Dermis blood vessel endothelial cell (primary cell): ENCODE results near the gene CX3CL1. TPM values are rescaled to one million over a fixed set of nuclear protein-coding genes. Genes with fewer than 3 reads are reported as not detected.

ENCODE experiments used
- DNase-seq: peaks from one replicate; pipeline ENCODE4 v3.0.0; 2010
- total RNA-seq: library from RNA; depleted of rRNA; stranded (reverse); fragments of >200 nt; gene quantifications from 2 replicates; pipeline ENCODE4 v1.2.3, GENCODE V29; 2014

Gene CX3CL1
- total RNA-seq, 1 donor from 2014 or later = 31.7 TPM

DNA sequence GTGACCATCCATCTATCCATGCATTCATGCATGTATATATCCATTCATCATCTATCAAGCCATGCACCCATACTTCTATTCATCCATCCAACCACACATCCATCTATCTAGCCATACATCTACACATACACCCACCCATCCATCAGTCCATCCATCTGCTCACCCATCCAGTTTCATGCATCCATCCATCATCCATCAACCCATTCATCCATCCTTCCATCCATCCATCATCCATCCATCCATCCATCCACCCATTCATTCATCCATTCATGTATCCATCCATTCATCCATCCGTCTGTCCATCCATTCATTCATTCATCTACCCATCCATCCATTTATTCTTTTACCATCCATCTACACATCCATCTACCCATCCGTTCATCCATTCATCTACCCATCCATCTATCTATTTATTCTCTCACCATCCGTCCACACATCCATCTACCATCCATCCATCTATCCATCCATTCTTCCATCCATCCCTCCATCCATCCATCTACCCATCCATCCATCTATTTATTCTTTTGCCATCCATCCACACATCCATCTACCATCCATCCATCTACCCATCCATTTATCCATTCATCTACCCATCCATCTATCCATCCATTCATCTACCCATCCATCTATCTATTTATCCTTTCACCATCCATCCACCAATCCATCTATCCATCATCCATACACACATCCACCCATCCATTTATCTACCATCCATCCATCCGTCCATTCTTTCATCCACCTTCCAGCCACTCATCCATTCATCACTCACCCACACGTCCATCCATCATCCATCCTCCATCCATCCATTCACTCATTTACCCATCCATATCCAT is 35.4 kb downstream of the CX3CL1 start:
- DNase-seq = no peak

DNA sequence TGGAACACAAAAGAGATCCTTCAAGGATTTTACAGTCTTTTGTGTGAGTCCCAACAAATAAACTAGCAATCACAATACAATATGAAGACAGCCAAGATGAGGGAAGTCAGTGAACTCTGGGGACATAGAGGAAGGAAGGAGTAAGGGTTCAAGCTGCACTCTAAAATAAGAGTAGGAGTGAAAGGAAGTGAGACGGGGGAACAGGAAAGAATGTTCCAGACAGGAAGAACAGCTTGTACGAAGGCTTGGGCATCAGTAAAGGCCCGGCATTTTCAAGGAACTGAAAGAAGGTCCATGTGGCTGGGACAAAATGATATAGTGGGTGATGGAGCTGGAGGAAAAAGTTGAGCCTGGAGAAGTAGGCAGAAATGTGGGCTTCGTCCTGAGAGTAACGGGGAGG is 36.8 kb downstream of the CX3CL1 start:
- DNase-seq = peak; percentile 51

DNA sequence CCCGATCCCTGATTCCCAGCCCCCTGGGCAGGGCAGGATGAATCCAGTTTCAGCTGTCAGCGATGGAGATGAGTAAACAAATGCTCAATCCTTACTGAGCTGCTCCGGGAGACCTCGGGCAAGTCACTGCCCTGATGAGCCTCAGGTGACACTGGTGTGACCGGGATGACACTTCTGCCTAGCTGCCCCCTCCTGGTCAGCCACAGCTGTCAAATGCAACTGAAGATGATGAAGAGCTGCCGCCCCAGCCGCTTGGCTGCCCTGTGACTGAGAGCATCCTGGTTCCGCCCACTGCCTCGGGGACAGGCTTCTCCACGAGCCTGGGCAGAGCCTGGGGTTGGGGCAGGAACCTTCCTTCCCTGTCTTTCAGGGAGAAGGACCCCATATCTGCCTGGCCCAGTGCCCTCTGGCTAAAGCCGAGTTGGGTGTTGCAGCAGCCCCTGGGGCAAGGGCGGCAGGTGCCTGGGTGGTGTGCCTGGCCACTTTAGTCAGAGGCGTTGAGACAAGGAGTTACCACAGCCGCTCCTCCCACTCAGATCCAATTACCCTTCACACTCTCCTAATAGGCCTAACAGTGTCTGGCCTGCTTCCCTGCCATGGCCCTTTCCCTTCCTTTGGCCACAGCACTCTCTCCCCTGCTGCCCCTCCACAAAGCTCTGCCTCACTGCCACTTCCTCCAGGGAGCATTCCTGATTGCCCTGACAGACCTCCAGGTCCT is 37.7 kb downstream of the CX3CL1 start:
- DNase-seq = no peak

DNA sequence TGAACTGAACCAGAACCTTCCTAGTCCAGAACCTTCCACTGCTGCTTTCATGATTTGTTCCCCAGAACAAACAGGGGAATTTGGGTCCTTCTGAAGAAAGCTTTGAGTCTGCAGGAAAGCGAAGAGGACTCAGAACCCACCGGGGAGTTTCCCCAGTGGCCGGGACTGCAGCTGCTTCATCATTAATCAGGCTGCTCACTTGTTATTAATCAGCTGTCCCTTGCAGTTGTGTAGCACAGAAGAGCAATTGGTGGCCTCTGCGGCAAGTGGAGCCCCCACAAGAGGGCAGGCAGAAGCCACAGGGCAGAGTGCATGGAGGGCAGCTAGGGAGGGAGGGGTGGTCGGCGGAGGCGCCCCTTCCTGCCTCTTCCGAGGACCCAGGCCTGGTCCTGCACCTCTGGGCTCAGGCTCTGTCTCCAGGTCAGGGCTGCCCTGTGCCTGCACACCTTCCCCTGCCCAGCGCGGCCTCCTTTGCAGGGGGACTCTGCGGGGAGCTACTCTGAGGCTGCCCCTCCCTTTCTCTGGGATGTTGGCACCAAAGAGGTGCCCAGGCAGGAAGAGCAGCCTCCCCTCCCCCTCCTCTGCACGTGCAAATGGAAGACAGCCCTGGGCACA is 39.2 kb downstream of the CX3CL1 start:
- no peak for DNase-seq

DNA sequence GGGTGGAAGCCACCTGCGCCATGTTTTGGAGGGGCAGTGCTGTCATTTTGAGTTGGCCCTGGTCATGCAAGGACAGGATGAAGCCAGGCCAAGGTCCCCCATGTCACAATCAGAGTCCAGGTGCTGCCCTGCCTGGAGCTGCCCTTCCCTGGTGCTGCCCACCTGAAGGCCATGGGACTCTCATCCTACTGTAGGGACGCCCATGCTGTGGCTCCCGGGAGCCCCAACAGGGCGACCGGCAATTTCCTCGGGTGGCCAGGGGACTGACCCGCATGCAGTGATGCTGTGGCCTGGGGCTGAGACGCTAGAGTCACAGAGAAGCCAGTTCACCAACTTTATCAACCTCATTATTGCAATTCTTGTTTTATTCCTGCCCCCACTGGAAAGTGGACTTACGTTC is 40.3 kb downstream of the CX3CL1 start:
- no peak for DNase-seq

DNA sequence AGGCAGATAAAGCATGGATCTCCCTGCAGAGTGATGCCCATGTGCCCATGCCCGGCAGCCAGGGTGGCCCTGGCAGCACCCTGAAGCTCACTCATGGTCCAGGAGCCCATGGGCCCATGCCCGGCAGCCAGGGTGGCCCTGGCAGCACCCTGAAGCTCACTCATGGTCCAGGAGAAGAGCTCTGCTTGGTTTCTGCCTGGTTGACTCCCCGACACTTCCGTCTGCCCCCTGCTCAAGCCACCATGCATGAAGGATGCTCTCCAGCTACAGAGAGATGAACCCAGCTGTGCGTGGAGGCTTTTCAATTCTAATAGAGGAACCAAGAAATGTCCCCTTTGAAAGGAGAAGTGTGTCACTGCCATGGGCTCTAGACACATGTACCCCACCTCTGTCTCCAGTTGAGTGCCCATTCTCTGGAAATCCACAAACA is 41.0 kb downstream of the CX3CL1 start:
- DNase-seq = no peak

DNA sequence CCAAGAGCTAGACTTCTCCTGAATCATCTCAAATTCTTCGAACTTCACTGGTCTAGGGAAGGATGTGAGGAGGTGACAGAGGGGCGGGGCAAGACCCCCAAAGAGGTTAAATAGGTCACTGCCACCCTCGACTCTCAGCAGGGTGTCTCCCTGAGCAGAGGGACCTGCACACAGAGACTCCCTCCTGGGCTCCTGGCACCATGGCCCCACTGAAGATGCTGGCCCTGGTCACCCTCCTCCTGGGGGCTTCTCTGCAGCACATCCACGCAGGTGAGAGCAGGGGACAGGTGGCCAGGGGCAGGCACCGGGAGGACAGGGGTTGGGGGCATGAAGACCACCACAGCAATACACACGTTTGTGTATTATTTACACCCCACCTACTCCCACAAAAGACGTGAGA is 41.4 kb downstream of the CX3CL1 start:
- DNase-seq = no peak

DNA sequence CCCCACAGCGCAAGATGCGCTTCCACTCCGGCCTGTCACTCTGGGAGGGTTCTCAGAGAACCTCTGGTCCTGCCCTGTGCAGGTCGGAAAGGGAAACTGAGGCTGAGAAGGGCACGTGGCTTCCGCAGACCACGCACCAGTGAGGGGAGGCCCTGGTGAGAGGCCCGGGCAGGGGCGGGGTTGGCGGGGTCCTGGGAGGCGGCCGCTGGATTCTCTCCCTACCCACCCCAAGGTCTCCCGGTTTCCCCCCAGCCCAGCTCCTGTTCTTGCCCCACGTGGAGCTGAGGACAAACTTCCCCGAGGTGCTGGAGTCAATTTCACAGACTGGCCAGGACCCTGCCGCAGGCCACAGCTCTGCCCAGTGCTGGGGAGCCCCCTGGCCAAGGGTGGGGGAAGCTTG is 43.8 kb downstream of the CX3CL1 start:
- DNase-seq = no peak

DNA sequence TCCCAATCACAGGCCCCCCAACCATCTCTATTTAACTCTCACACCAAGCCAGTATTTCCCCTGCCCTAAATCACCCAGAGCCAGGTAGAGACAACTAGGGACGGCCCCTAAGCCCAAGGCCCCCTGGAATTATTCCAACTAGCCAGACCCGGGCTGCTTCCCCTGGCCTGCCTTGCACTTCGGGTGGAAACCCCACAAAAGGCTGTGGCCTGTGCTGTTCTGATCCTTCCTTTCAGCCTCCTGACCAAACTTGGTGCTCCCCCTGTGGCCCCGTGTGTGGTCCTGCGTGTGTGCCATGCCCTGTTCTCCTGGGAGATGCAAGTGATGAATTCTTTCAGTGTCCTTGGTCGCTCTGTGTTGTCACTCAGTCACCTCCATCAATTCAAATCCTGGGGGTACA is 47.2 kb downstream of the CX3CL1 start:
- DNase-seq = no peak

DNA sequence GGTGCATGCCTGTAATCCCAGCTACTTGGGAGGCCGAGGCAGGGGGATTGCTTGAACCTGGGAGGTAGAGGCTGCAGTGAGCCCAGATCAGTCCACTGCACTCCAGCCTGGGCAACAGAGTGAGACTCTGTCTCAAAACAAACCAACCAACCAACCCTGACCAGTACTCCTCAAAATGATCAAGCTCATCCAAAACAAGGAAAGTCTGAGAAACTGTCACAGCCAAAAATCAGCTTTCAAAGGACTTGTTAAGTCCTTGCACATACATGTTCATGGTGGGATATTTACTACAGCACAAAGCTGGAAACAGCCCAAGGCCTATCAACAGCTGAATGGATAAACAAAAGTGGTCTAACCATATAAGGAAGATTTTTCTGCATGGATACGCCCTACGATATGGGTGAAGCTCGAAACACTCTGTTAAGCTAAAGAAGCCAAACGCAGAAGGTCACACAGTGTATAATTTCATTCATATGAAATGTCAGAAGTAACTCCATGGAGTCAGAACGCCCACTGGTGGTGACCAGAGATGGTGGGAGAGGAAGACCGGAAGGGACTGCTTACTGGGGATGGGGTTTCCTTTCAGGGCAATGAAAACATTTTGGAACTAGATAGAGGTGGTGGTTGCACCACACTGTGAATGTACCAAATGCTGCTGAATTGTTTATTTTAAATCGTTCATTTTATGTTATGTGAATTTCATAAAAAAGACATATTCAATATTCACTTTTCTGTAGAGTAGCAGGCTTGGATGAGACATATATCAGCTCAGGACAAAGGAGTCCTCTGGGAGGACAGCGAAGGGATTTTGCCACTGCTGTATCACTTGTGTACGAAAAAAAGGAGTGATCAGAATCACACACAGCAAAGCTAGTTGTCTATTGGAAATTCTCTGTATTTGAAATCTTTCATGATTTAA is 50.0 kb downstream of the CX3CL1 start:
- peak; percentile 78 for DNase-seq

DNA sequence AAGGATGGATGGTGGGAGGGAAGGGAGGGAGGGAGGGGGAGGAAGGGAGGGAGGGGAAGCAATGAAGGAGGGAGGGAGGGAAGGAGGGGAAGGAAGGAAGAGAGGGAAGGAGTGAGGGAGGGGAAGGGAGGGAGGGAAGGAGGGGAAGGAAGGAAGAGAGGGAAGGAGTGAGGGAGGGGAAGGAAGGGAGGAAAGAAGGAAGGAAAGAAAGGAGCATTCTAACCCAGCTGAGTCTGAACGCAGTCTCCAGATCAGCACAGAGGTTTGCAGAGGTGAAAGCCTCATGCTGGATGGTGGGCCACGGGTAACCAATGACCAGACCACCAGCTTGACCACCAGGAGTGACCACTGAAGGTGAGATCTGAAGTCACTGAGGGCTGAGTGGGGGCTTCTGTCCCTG is 50.9 kb downstream of the CX3CL1 start:
- no peak for DNase-seq

DNA sequence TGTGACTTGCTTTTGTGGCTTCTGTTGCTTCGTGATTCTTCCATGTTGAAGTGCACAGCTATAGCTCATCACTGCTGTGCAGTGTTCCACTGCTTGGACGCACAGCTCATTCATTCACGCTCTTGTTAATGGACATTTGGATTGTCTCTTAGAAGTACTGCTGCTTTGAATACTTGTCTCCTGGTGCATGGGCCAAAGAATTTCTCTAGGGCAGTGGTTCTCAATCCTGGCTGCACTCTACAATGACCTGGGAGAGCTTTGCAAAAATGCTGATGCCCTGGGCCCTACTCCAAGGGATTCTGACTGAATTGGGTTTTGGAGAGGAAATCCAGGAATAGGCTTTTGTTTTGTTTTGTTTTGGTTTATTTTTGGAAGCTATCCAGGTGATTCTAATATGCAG is 52.3 kb downstream of the CX3CL1 start:
- DNase-seq = no peak

DNA sequence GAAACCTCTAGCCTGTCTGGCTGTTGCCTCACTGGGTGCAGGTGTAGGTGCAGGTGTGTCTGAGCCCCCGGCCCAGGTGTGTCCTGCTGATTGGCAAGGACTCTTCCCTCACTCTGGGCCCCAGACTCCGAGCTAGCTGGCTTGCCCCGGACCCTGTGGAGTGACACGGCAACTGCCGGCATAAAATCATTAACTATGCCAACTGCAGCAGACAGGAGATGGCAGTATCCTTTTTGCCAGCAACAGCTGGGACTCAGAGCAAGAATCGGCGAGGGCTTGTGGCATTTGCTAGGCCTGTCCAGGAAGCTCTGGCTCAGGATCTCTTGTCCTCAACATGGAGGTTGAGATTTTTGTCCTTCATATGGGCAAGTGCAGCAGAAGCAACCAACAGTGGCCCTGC is 54.1 kb downstream of the CX3CL1 start:
- DNase-seq = no peak

DNA sequence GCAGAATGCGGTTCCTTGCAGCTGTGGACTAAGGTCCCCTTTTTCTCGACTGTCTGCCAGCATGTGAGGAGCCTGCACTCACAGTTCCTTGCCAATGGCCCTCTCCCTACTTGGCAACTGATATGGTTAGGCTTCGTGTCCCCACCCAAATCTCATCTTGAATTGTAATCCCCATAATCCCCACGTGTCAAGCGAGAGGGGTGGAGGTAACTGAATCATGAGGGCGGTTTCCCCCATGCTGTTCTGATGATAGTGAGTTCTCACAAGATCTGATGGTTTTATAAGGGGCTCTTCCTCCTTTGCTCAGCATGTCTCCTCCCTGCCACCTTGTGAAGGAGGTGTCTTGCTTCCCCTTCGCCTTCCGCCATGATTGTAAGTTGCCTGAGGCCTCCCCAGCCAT is 55.0 kb downstream of the CX3CL1 start:
- no peak for DNase-seq

DNA sequence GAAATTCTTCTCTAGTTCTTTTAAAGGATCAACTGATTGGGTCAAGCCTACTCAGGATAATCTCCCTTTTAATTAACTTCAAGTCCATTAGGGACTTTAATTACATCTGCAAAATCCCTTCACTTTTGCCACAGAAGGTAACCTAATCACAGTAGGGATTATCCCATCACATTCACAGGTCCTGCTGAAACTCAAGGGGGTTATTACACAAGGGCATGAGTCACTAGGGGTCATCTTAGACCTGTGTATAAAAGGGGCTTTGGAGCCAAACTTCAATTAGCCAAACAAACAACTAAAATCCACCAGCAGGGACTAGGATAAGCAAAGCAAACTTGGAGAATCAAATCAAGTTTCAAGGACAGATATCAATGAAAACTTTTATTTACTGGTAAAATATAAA is 55.5 kb downstream of the CX3CL1 start:
- no peak for DNase-seq

DNA sequence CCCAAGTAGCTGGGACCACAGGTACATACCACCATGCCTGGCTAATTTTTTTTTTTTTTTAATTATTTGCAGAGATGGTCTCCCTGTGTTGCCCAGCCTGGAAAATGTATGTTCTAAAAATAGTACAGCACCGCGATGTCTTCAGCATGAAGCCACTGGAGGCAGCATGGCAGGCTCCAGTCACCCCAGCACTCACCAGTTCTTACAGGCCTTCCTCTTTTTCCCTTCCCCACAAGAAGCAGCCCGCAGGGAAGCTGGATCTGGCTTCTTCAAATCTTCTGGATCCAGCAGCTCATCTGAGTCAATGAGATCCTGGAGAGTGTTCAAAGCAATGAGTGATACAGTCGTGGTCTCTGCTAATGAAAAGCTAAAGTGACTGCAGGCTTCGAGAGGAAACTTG is 58.7 kb downstream of the CX3CL1 start:
- no peak for DNase-seq

DNA sequence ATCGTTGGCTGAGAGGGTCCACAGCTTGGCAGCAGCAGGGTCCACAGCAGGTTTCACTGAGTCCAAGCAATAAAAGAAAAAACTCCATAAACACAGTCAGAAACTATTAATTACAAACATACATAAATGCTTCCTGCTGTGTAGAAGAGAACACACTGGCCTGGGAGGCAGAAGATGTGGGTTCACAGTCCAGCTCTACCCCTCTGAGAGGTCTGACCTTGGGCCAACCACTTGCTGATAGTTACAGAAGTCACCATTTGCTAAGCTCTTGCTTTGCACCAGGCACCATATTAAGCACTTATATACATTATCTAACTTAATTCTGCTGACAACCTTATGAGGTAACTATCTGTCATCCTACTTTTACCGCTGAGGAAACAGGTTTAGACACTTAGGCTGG is 60.2 kb downstream of the CX3CL1 start:
- DNase-seq = no peak

DNA sequence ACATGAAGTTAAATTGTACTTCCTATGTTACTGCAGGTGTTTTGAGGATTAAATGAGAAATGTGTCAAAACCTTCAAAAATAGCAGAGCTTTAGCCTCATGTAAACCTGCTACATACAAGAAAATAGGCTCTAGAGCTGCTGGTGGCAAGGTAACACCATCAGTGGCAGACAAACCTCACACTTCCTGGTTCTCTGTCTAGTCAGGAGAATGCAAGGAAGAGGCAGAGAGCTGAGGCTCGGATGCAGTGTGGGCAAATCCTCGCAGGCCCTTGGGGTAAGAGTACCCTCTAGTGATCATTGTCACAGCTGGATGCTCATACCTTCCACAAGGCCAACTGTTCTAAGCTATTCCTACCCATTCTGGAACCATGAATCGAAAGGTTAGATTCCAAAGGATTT is 60.7 kb downstream of the CX3CL1 start:
- DNase-seq = no peak

DNA sequence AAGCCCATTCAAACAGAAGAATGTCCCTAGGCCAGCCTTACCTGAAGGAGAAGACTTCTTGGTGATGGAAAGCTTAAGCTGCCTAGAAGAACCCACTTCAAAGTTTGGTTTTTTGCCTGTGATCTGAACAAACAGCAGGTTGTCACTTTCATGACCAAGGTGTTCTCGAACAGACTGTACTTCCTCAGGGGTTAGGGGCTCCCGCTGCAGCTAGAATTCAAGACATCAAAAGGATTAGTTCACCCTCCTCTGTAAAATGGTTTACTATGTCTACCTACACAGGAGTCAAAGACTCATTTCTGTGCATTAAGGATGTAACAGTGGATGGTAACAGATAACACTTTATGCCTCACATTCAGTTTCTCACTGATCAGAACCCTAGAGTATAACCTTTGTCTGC is 61.7 kb downstream of the CX3CL1 start:
- no peak for DNase-seq
